Transverse colon (tissue), 4 donors: ENCODE data around the gene CLEC4A. TPM values are rescaled to one million over a fixed set of nuclear protein-coding genes. Genes with fewer than 3 reads are reported as not detected.
A peak's percentile ranks its signal among the peaks of the same experiment; 100 is the strongest.

Source experiments
- DNase-seq: peaks from one replicate; pipeline ENCODE4 v3.0.0-alpha.2; 2019
- H3K27ac ChIP-seq, 4 donors: fragments of 200-600 bp; sonication (generic); 2 replicates each; pipeline ENCODE4 v1.5.1; 2016 to 2018; ENCODE audit warnings: inconsistent platforms in 4 of 4
- H3K27me3 ChIP-seq: fragments of 200-600 bp; sonication (generic); 2 replicates; pipeline ENCODE4 v1.5.1; 2017; ENCODE audit warnings: inconsistent platforms
- H3K36me3 ChIP-seq, 4 donors: fragments of 200-600 bp; sonication (generic); 2 replicates each; pipeline ENCODE4 v1.5.1; 2017 to 2019; ENCODE audit warnings: inconsistent platforms in 4 of 4
- H3K4me1 ChIP-seq, 4 donors: fragments of 200-600 bp; sonication (generic); 2 replicates each; pipeline ENCODE4 v1.5.1; 2017 to 2020; ENCODE audit warnings: inconsistent platforms in 4 of 4
- H3K4me3 ChIP-seq, 4 donors: fragments of 200-600 bp; sonication (generic); 1 replicate in 1 of 4; 2 replicates in 3 of 4; pipeline versions ENCODE4 v1.5.1 to v1.6.1; 2017 to 2019; ENCODE audit warnings: inconsistent platforms in 4 of 4
- H3K9me3 ChIP-seq, 2 donors: fragments of 200-600 bp; sonication (generic); 2 replicates each; pipeline ENCODE4 v1.5.1; 2017 to 2019; ENCODE audit warnings: inconsistent platforms in 2 of 2
- EP300 ChIP-seq: sonication (generic); formaldehyde crosslinking; IDR thresholded peaks from one replicate; pipeline ENCODE4 v1.6.1; 2017; ENCODE audit warnings: antibody characterized with exemption, low read depth
- POLR2A ChIP-seq: fragments of 450-650 bp; IDR thresholded peaks from one replicate; pipeline ENCODE4 v1.6.1; 2016; ENCODE audit warnings: antibody characterized with exemption, mild to moderate bottlenecking, moderate library complexity
- POLR2AphosphoS5 ChIP-seq, 3 donors: sonication (generic); formaldehyde crosslinking; IDR thresholded peaks; one replicate each; pipeline ENCODE4 v1.6.1; 2016; ENCODE audit warnings: antibody characterized with exemption in 3 of 3
- WGBS, 2 donors: methylation state at CpG; one replicate each; pipeline ENCODE4 v1.1.5; 2018; ENCODE audit warnings: low coverage in 1 of 2; 5-methylcytosine and 5-hydroxymethylcytosine counted together
- in situ Hi-C, 4 donors: fragments of 200-750 bp; cut with MboI; loops; one replicate each; pipeline versions ENCODE4 v1.15.0 to v1.15.1; 2017; ENCODE audit warnings: low sequenced_read_pairs in 3 of 4, low pct_ligation_motif_present in 1 of 4, low pct_unique_long_range_greater_than_20kb in 1 of 4
- intact Hi-C: fragments of 100-400 bp; cut with DNase I; formaldehyde crosslinking; loops from one replicate; pipeline ENCODE4 v1.15.1; 2023; ENCODE audit warnings: low total_unique reads
- total RNA-seq, 4 donors: library from RNA; depleted of rRNA; stranded (reverse); fragments of >200 nt; gene quantifications; one replicate each; pipeline ENCODE4 v1.1.0, GENCODE V29; 2016
- TF ChIP-seq, protein P1 (sequence below), 5 experiments: fragments of 200-600 bp in 3 of 5; fragments of 450-650 bp in 2 of 5; sonication (generic) in 3 of 5; IDR thresholded peaks; 1 replicate in 2 of 5; 2 replicates in 3 of 5; pipeline ENCODE4 v1.5.1; 2016 to 2017; ENCODE audit warnings: antibody characterized with exemption in 5 of 5, inconsistent platforms in 3 of 5, mild to moderate bottlenecking in 2 of 5, moderate library complexity in 1 of 5

The CLEC4A gene
- total RNA-seq, 4 donors from 2014 or later: 0.55 to 5.1 TPM; not detected in 2

DNA sequence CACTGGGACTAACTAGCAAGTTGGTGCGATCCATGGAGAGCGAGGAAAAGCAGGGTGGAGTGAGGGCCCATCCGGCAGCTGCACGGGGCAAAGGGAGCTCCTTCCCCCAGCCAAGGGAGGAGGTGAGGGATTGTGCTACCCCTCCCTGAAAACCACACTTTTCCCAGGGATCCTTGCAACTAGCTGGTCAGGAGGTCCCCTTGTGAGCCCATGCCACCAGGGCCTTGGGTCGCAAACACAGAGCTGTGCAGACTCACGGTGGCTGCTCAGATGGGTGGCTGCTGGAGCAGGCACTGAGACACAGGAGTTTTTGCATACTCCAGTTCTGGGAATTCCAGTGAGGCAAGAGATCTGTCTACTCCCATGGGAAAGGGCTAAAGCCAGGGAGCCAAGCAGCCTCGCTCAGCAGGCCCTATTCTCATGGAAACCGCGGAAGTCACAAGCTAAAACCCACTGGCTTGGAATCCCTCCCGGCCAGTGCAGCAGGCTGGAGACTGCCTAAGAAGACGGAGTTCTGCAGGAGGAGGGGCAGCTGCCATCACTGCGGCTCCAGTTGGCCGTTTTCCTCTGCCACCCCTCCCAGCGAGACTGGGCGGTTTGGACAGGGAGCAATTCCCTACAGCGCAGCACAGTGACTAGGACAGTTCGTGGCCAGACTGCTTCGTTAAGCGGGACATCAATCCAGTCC, 22.5 kb downstream of the CLEC4A start:
- TF ChIP-seq, protein P1, sequence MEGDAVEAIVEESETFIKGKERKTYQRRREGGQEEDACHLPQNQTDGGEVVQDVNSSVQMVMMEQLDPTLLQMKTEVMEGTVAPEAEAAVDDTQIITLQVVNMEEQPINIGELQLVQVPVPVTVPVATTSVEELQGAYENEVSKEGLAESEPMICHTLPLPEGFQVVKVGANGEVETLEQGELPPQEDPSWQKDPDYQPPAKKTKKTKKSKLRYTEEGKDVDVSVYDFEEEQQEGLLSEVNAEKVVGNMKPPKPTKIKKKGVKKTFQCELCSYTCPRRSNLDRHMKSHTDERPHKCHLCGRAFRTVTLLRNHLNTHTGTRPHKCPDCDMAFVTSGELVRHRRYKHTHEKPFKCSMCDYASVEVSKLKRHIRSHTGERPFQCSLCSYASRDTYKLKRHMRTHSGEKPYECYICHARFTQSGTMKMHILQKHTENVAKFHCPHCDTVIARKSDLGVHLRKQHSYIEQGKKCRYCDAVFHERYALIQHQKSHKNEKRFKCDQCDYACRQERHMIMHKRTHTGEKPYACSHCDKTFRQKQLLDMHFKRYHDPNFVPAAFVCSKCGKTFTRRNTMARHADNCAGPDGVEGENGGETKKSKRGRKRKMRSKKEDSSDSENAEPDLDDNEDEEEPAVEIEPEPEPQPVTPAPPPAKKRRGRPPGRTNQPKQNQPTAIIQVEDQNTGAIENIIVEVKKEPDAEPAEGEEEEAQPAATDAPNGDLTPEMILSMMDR (IDR thresholded peaks at IDR 0.05): no peak
- TF ChIP-seq EP300 (no peak), POLR2AphosphoS5 (IDR thresholded peaks at IDR 0.05) (no peak), POLR2A (no peak)
- no peaks in the 10 kb centered on the region for H3K9me3 ChIP-seq
- intact Hi-C loops: no loop called here
- 64% methylated on average over 16 of the region's 19 CpGs; no CpG with 5 or more reads in 1 of the 2 donors for WGBS, 2 donors
- H3K4me3 ChIP-seq: no peak overlapping the region
- H3K36me3 ChIP-seq: no peaks in the 10 kb centered on the region
- DNase-seq: no peak
- no peaks in the 10 kb centered on the region for H3K4me1 ChIP-seq
- H3K27me3 ChIP-seq: no peaks in the 10 kb centered on the region
- in situ Hi-C loops: no loop called here
- H3K27ac ChIP-seq: peak overlapping the region in 1 of 4 donors; percentile 8

DNA sequence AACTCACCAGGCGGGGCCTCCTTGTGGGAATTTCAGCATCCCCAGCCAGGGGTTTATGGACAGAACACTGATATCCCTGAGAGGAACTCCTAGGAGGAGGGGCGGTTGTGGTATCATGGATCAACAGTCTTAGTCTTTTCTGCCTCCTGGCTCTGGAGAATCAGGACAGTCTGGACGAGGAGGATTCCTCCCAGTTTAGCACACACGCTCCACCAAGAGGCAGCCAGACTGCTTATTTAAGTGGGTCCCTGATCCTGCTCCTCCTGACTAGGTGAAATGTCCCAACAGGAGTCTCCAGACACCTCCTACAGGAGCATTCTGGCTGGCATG, 23.0 kb downstream of the CLEC4A start:
- in situ Hi-C loops (no loop called here), intact Hi-C loops (no loop called here)
- no peaks in the 10 kb centered on the region for H3K36me3 ChIP-seq
- peaks cover under 1% of the 10 kb centered on the region for H3K27me3 ChIP-seq
- no peak for DNase-seq
- no peaks in the 10 kb centered on the region for H3K4me1 ChIP-seq
- WGBS, 2 donors: 33 to 65% methylated on average over 1 to 4 of the region's 4 CpGs
- TF ChIP-seq, protein P1 (IDR thresholded peaks at IDR 0.05): no peak
- TF ChIP-seq POLR2A (no peak), POLR2AphosphoS5 (IDR thresholded peaks at IDR 0.05) (no peak), EP300 (no peak)
- H3K9me3 ChIP-seq: no peaks in the 10 kb centered on the region
- no peak overlapping the region for H3K4me3 ChIP-seq
- no peak overlapping the region for H3K27ac ChIP-seq

DNA sequence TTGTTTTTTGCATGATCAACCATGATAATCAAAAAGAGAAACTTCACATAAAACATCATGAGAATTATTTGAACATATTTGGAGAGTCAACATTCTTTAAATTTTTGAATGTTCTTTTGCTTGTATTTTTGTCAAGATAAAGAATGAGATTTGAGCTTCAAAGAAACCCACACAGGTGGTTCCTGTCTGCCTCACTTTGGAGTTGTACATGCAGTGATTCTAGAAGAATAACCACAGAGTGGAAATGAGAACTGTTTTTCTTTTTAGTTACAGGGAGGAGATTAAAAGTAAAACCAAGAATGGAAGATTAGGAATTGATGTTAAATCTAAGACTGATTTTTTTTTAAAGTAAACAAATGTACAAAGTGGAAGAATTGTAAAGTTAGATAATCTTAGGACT, 31.1 kb downstream of the CLEC4A start:
- intact Hi-C loops (no loop called here), in situ Hi-C loops (no loop called here)
- Histone ChIP-seq H3K36me3 (no peaks in the 10 kb centered on the region), H3K9me3 (no peaks in the 10 kb centered on the region), H3K4me1 (no peaks in the 10 kb centered on the region), H3K27me3 (peaks cover 7% of the 10 kb centered on the region), H3K4me3 (no peak overlapping the region), H3K27ac (no peak overlapping the region)
- no peak for TF ChIP-seq EP300
- TF ChIP-seq, protein P1 (IDR thresholded peaks at IDR 0.05): no peak
- no peak for TF ChIP-seq POLR2A
- TF ChIP-seq POLR2AphosphoS5 (IDR thresholded peaks at IDR 0.05): no peak
- DNase-seq: no peak

GRCh38 chr12:8156416-8156815, 33.0 kb downstream of the CLEC4A start:
- intact Hi-C loops (no loop called here), in situ Hi-C loops (no loop called here)
- no peak for TF ChIP-seq POLR2A
- no peak for TF ChIP-seq POLR2AphosphoS5 (IDR thresholded peaks at IDR 0.05)
- no peak for TF ChIP-seq EP300
- TF ChIP-seq, protein P1 (IDR thresholded peaks at IDR 0.05): no peak
- H3K36me3 ChIP-seq: no peaks in the 10 kb centered on the region
- no peak overlapping the region for H3K27ac ChIP-seq
- 84 to 87% methylated on average over 2 of the region's 2 CpGs for WGBS, 2 donors
- DNase-seq: no peak
- H3K27me3 ChIP-seq: peaks cover 7% of the 10 kb centered on the region
- no peaks in the 10 kb centered on the region for H3K4me1 ChIP-seq
- H3K9me3 ChIP-seq: no peaks in the 10 kb centered on the region
- H3K4me3 ChIP-seq: no peak overlapping the region
